GM12873 (cell line): ENCODE measurements around the gene RPL13.

Experiments
- TF ChIP-seq, protein P1 (sequence below): IDR thresholded peaks from 2 replicates; pipeline ENCODE4 v1.5.1; 2012; ENCODE audit warnings: low read depth, mild to moderate bottlenecking, moderate library complexity, low read length, control low read depth; ENCODE audit not compliant: insufficient read depth; ENCODE audit errors: missing control alignments

The RPL13 gene

DNA sequence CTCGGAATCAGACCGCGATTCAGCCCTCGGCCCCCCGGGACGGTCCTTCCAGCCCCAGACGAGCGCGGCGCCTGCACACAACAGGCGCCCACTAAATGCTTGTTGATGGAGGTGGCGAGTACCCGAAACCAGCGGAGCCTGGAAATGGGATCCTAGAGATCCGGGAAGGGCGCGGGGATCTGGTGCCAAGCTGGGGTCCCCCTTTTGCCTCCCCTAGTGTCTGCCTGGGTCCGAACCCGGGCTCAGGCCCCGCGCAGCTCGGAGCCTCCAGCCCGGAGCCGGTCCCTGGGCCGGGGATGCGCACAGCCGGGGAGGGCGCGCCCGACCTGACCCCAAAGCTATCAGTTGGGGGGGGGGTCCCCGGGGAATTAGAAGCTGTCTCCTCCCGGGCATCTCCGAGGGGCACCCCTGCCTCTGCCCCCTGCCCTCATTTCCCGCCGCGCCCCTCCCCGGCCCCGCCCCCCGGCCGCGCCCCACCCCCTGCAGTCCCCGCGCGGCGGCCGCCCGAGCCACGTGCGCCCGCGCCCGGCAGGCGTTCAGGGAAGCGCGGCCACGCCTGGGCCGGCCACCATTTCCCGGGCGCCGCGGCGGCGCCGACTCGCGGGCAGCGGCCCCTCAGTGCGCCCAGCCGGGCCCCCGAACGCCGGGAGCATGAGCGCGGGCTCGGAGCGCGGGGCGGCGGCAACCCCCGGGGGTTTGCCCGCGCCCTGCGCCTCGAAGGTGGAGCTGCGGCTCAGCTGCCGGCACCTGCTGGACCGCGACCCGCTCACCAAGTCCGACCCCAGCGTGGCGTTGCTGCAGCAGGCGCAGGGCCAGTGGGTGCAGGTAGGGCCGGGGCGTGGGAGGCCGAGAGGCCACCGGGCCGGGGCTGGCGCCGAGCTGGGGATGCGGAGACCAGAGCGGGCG, 15.0 kb downstream of the RPL13 start, which contains the start of gene CPNE7:
Gene CPNE7, plus strand, starts transcription at position 512 of the 906 bp plus-strand sequence. Its CDS starts 140 bp downstream, at position 652.
- TF ChIP-seq, protein P1, sequence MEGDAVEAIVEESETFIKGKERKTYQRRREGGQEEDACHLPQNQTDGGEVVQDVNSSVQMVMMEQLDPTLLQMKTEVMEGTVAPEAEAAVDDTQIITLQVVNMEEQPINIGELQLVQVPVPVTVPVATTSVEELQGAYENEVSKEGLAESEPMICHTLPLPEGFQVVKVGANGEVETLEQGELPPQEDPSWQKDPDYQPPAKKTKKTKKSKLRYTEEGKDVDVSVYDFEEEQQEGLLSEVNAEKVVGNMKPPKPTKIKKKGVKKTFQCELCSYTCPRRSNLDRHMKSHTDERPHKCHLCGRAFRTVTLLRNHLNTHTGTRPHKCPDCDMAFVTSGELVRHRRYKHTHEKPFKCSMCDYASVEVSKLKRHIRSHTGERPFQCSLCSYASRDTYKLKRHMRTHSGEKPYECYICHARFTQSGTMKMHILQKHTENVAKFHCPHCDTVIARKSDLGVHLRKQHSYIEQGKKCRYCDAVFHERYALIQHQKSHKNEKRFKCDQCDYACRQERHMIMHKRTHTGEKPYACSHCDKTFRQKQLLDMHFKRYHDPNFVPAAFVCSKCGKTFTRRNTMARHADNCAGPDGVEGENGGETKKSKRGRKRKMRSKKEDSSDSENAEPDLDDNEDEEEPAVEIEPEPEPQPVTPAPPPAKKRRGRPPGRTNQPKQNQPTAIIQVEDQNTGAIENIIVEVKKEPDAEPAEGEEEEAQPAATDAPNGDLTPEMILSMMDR: no peak

DNA sequence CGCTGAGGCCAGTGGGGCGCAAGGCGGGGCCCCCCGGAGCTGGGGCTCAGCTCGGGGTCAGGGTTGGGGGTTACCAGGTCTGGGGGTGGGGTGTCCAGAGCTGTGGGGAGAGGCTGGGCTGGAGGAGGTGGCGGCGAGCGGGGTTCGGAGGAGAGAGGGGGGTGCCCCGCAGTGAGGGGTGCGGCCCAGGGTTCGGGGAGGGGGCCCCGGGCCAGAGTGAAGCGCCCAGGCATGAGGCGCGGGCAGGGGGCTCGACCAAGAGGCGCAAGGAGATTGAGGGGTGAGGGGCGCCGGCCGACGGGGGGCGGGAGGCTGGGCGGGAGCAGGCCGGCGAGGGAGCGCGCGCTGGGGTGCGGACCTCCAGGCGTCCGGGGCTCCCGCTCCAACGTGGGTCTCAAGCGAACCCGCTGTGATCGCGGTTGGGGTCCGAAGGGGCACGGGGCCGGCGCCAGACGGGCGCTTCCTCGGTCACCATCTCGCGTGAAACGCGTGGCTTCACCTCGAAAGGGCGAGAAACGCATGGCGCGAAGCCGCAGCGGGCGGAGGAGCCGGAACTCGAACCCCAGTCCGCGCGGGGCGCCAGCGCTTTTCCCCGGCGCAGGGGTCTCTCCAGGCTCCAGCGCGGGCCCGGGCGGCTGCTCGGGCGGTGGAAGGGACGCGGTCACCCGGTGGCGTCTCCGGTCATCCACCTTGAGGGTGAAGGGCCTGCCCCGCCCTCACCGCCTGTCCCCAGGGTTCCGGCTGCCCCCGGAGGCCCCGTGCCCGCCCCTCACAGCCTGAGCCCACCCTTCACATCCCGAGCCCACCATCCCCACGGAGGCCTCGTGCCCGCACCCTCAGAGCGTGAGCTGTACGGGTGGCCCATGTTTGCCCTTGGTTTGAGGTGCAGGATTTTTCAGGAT, 15.9 kb downstream of the RPL13 start:
- TF ChIP-seq, protein P1: no peak

GRCh38 chr16:89577055-89577759, 16.7 kb downstream of the RPL13 start:
- TF ChIP-seq, protein P1: no peak

- TF ChIP-seq, protein P1: no peak
Measured at GRCh38 chr16:89579351-89579750, 18.9 kb downstream of the RPL13 start.

DNA sequence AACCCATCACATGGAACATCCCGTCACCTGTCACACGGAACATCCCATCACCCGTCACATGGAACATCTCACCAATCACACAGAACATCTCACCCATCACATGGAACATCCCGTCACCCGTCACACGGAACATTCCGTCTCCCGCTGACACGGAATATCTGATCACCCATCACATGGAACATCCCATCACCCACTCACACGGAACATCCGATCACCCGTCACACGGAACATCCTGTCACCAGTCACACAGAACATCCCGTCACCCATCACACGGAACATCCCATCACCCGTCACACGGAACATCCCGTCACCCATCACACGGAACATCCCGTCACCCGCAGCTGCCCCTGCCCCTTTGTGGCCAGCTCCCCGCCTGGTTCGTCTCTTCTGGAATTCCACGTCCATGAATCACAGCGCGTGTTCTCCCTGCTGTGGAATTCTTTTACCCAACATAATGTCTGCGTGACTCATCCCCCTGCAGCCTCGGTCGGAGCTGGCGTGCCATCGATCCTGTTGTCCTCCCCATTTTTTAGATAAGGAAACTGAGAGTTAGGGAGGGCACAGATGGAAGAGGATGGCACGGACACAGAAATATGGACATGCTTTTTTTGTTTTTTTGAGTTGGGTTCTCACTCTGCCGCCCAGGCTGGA, 20.7 kb downstream of the RPL13 start:
- TF ChIP-seq, protein P1: no peak

DNA sequence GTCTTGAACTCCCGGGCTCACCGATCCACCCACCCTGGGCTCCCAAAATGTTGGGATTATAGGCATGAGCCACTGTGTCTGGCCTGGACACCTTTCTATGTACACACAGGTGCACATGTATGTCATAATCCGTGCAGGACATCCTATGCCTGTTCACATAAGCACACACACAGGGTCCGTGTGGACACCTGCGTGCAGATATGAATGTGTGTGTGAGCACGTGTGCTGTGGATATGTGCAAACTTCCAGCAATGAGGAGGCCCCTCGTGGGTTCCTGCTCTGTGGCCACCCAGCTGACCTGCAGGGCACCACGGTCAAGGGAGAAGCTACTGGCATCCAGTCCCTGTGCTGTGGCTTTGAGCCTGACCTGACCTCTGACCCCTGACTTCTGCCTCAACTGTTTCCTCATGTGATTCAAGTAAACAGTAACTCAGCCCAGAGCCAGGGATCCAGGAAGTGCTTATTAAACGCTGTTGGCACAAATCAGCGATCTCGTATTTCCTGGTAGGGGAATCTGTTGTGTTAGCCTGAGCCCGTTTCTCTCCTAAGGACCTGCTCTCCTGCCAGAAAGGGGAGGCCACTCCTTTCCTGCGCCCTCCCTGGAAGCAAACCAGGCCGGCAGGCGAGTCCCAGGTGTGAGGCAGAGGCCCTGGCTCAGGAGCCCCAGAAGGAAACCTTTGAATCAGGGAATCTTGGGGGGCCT, 21.5 kb downstream of the RPL13 start:
- TF ChIP-seq, protein P1: no peak
